GM23248 (cell line): ENCODE data around the gene FHL2.

Source experiments
- EZH2 ChIP-seq: fragments of 200-600 bp; sonication (generic); IDR thresholded peaks from 2 replicates; pipeline ENCODE4 v1.6.1; 2018; ENCODE audit warnings: antibody characterized with exemption, mild to moderate bottlenecking; ENCODE audit not compliant: insufficient read depth, poor library complexity, severe bottlenecking
- EZH2phosphoT487 ChIP-seq: fragments of 200-600 bp; sonication (generic); IDR thresholded peaks from 2 replicates; pipeline ENCODE4 v1.6.1; 2018; ENCODE audit warnings: antibody characterized with exemption, moderate library complexity, mild to moderate bottlenecking, low read depth; ENCODE audit not compliant: insufficient read depth

DNA sequence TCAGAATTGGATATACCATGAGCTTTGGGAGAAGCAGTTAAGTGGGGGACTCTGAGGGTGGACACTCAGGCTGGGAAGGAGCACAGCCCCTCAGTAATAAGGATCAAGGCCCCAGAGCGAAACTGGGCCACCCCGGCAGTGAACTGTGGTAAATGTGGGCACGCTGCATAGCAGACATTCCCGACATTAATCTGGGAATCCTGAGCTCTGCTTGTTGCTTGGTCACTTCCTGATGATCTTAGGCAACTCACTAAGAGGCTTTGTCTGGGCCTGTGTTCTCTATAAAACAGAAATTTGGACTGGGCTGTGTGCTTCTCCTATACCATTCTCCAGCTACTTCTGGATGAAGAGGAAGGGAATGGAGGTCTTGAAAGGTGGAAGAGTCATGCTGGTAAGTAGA lies 74.1 kb downstream of the FHL2 start:
- TF ChIP-seq EZH2 (no peak), EZH2phosphoT487 (no peak)
